SK-MEL-5 (cell line): Measurements from ENCODE around the gene PDHA1. TPM values are rescaled to one million over a fixed set of nuclear protein-coding genes. Genes with fewer than 3 reads are reported as not detected.

Experiments used
- DNase-seq: peaks from one replicate; pipeline ENCODE4 v3.0.0-alpha.2; 2016; ENCODE audit warnings: low read depth, low spot score
- in situ Hi-C: cut with HindIII; loops from 2 replicates; pipeline ENCODE4 v1.10.0; 2016; ENCODE audit warnings: low sequenced_read_pairs, high pct_unique_total_duplicates, low pct_unique_long_range_greater_than_20kb
- total RNA-seq: library from RNA; depleted of rRNA; stranded (reverse); fragments of >200 nt; shearing (Covaris generic); gene quantifications from 2 replicates; pipeline ENCODE4 v1.2.3, GENCODE V29; 2014

PDHA1 gene
- total RNA-seq, 1 experiment from 2014 or later: 264 TPM

- in situ Hi-C loops: no loop called here
- DNase-seq: peak; percentile 64
Observed at GRCh38 chrX:19372170-19372546, 28.4 kb downstream of the PDHA1 start.

DNA sequence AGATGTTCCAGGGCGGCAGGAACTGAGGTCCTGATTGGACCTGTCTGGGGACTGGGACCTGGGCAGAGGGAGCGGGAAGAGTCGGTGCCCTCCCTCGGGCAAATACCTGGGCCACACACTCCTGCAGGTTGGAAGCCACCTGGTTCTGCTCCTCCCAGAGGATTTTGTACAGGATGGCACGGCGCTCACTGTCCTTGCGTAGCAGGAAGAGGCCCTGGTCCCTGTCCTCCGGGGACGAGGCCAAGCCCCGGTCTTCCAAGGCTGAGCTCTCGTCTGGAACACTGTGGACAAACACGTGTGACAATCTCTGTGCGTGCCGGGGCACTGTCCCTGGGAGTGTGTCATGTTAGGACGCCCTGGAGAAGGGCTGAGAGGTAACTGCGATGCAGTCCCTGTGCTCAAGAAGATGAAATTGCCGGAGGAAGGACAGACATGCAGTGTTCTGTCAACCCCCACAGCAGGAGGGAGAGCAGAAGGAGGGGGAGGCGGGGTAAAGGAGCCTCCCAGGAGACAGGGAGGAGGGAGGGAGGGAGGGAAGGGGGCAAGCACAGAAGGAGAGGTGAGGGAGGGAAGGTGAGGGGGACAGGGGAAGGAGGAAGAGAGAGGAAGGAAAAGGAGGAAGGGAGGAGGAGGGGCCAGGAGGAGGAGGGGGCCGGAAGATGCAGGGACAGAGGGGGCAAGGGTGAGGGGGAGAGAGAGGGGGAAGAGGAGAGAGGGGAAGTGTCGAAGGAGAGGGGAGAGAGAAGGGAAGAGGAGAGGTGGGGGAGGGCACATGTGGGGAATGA is 29.0 kb downstream of the PDHA1 start:
- no peak for DNase-seq
- in situ Hi-C loops: no loop called here

GRCh38 chrX:19373351-19373891 is 29.7 kb downstream of the PDHA1 start:
- in situ Hi-C loops: no loop called here
- no peak for DNase-seq

DNA sequence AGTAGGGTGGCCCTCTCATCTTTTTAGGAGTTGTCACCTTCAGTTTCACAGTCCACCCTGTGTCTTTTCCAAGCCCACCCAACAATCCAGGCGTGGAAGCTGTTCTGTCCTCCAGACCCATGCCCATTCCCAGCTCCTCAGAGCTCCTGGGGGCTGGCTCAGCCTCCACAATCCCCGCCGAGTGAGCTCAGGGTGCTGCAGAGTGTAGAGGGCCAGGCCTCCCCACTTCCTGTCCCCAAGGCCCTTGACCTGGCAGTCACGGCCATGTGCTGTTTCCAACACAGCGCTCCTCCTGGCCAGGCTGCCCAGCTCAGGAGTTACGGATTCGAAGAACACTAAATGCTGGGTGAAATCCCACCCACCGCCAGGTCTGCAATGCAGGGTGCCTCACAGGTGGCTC is 31.8 kb downstream of the PDHA1 start:
- in situ Hi-C loops: no loop called here
- no peak for DNase-seq

DNA sequence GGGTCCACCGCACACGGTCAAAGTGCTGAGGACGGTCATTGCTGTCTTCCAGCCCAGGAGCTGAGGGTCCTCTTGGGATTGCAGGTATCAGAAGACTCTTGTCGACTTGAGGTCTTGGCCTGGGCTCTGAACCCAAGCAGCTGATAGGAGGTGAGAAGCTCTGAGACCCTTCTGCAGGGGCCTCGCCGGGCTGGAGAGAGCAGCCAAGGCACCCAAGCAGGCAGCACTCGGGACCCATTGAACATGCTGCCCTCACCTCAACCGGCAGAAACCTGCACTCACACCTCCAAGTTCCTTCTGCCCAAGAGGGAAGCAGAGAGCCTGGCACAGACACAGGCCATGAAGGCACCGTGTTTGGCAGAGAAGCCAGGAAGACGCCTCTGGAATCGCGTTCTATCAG is 34.1 kb downstream of the PDHA1 start:
- no peak for DNase-seq
- in situ Hi-C loops: no loop called here

DNA sequence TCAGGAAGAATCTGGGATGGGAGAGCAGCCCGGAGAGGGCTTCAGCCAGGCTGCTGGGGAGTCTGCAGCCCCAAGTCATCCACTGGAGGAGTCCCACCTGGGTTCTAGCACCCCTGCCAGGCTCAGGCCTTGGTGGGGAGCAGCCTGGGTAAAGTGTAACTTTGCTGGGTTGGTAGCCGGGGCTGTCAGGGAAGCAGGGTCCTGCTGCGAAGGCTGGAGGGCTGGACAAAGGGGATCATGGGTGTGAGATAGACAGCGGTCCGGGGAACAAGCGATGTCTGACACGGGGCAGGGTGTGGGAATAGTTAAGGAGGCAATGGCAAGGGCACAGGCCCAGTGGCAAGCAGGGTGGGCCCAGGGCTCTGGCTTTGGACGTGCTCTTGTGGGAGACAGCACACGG is 37.6 kb downstream of the PDHA1 start:
- in situ Hi-C loops: no loop called here
- no peak for DNase-seq

- in situ Hi-C loops: no loop called here
Observed at GRCh38 chrX:19382555-19383145, 38.9 kb downstream of the PDHA1 start.

DNA sequence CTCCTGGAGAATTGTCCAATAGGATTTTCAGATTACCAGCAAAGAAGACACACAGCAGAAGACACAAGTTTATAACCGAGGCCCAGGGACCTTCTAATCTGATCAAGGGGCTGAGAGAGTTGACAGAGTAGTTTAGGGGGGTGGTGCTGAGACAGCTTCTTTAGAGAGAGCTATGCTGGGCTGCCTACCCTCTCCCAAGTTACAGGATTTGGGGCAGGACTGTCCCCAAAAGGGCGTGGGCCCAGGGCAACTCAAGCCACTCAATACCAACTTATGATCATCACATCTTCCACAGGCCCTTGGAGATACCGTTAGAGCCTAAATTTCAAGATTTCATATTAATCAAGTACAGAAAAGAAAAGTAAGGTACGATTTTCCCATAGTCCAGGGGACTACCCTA is 43.0 kb downstream of the PDHA1 start:
- in situ Hi-C loops: no loop called here

More at GRCh38 chrX:19382555-19383145, 38.9 kb downstream of the PDHA1 start:
- DNase-seq: peak; percentile 63

DNA sequence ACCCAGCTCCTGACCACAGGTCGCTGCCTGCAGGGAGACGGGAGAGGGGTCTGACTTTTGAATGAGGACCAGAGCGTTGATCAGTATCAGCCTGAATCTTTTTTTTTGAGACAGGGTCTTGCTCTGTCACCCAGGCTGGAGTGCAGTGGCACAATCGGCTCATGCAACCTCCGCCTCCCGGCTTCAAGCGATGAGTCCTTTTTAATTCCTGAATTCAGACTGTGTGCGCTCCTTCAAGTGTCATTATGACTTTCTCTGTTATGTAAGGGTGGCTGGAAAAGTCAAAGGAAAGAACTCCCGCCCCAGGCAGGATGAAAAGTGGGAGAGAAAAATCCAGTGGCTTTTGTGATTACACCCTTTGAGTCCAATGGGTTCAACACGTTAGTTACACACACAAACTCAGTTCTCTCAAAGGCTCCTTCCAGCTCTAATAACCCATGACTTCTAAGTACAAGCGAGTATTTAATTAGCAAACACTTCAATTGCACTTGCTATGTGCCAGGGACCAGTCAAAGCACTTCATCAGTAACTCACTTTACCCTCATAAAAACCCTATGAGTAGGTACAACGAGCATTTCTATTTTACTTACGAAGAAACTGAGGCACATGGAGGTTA is 44.4 kb downstream of the PDHA1 start:
- in situ Hi-C loops: no loop called here

More for the DNA sequence above, 43.0 kb downstream of the PDHA1 start:
- DNase-seq: no peak

GRCh38 chrX:19388741-19389140 is 45.0 kb downstream of the PDHA1 start:
- in situ Hi-C loops: no loop called here
- no peak for DNase-seq

More for the DNA sequence above, 44.4 kb downstream of the PDHA1 start:
- no peak for DNase-seq

GRCh38 chrX:19389227-19389845 is 45.6 kb downstream of the PDHA1 start:
- in situ Hi-C loops: no loop called here
- no peak for DNase-seq

DNA sequence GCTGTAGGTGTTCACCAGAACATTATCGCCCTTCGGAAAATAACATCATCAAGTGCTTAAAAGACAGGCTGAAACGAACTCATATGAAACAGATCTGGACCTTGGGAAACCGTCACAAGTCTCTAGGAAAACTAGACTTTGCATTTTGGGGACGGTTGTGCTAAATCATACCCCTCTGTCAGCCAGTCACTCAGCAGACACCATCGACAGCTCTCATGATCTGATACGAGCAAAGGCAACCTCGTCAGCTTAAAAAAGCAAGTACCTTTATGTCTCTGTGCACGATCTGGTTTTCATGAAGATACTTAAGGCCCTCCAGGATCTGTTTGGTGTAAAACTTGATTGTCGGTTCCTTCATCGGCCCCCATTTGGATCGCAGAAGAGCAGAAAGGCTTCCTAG is 48.4 kb downstream of the PDHA1 start:
- in situ Hi-C loops: no loop called here
- no peak for DNase-seq

- in situ Hi-C loops: no loop called here
Observed at GRCh38 chrX:19392703-19393102, 49.0 kb downstream of the PDHA1 start.

DNA sequence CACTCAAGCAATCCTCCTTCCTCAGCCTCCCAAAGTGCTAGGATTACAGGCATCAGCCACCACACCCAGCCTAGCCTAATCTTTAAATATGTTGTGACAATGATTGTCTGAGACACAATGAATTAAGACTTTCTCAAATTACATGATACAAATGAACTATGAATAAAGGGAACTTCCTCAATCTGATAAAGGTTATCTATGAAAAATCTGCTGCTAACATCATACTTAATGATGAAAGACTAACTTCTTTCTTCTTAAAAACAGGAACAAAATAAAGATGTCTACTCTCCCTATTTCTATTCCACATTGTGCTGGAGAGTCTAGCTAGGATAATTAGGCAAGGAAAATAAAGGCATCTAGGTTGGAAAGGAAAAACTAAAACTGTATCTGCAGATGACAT is 60.0 kb downstream of the PDHA1 start:
- in situ Hi-C loops: no loop called here
- DNase-seq: no peak

More at GRCh38 chrX:19392703-19393102, 49.0 kb downstream of the PDHA1 start:
- DNase-seq: no peak

- DNase-seq: peak; percentile 6
- in situ Hi-C loops: no loop called here
Observed at GRCh38 chrX:19410259-19410658, 66.5 kb downstream of the PDHA1 start.
